GM12892 (cell line): ENCODE measurements around the gene AMDHD2.
A peak's percentile ranks its signal among the peaks of the same experiment; 100 is the strongest.

Experiments
- DNase-seq: peaks from one replicate; pipeline ENCODE4 v3.0.0; 2011; ENCODE audit not compliant: insufficient read length
- FAIRE-seq: peaks from 2 replicates; lab custom pipeline; 2011; peaks lifted over from hg19 to GRCh38; lab: Jason Lieb, UNC
- POLR2A ChIP-seq: IDR thresholded peaks from 2 replicates; pipeline ENCODE4 v1.6.1; 2011; ENCODE audit warnings: low read depth, low read length, control low read depth
- POLR2AphosphoS5 ChIP-seq: IDR thresholded peaks from 2 replicates; pipeline ENCODE4 v1.6.1; 2011; ENCODE audit warnings: low read depth, low read length, control low read depth
- TAF1 ChIP-seq: IDR thresholded peaks from 2 replicates; pipeline ENCODE4 v1.6.1; 2011; ENCODE audit warnings: low read depth, mild to moderate bottlenecking, control low read depth, low read length, borderline replicate concordance

The AMDHD2 gene

DNA sequence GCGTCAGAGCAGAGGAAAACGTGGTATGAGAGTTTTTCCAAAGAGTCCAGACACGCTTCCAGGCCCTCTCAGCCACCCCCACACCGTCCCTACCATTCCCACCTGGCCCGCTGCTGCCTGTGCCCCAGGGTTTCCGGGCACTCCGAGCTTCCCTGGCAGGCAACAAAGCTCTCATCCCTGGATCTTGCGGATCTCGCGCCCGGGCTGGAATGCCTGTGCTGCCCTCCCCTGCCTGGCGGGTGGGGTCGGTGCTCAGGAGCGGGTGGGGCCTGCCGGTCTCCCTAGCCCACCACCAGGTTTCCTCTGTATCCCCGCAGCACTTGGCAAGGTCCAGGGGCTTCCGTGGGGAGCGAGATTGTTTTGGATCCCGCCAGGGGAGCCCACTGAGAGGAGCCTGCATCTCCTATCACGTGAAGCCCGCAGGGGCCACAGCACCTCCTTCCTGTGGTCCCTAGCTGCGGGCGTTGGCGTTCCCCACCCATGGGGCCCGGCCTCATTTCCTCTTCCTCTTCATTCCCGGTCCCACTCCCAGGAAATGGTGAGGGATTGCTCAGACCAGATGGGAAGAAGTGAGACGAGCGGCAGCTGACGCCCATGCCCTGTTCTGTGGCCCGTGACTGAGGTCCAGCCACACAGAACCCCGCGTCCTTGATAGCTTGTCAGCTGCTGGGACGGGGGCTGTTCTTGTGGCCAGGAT lies 34.2 kb upstream of the AMDHD2 start:
- FAIRE-seq: no peak
- DNase-seq: no peak
- TF ChIP-seq POLR2A (no peak), POLR2AphosphoS5 (no peak), TAF1 (no peak)

- FAIRE-seq: no peak
- peak; percentile 83 for DNase-seq
- TF ChIP-seq POLR2AphosphoS5 (no peak), TAF1 (no peak), POLR2A (no peak)
Observed at GRCh38 chr16:2486645-2487516, 33.3 kb upstream of the AMDHD2 start.

GRCh38 chr16:2487517-2487842 lies 32.7 kb upstream of the AMDHD2 start:
- FAIRE-seq (peak; percentile 85), DNase-seq (no peak)
- no peak for TF ChIP-seq TAF1
- TF ChIP-seq POLR2A: no peak
- no peak for TF ChIP-seq POLR2AphosphoS5

- DNase-seq (no peak), FAIRE-seq (no peak)
- TF ChIP-seq POLR2A (no peak), POLR2AphosphoS5 (no peak), TAF1 (no peak)
Observed at GRCh38 chr16:2487903-2488531, 32.2 kb upstream of the AMDHD2 start.

- FAIRE-seq: no peak
- no peak for DNase-seq
- TF ChIP-seq TAF1: no peak
Observed at GRCh38 chr16:2489581-2489980, 30.6 kb upstream of the AMDHD2 start.

- DNase-seq: no peak
Observed at GRCh38 chr16:2490190-2491105, 29.7 kb upstream of the AMDHD2 start.

GRCh38 chr16:2492292-2492691 lies 27.9 kb upstream of the AMDHD2 start:
- TF ChIP-seq TAF1 (no peak), POLR2AphosphoS5 (no peak), POLR2A (no peak)
- FAIRE-seq (no peak), DNase-seq (no peak)

More at GRCh38 chr16:2490190-2491105, 29.7 kb upstream of the AMDHD2 start:
- FAIRE-seq: no peak
- no peak for TF ChIP-seq POLR2A
- no peak for TF ChIP-seq TAF1
- no peak for TF ChIP-seq POLR2AphosphoS5

DNA sequence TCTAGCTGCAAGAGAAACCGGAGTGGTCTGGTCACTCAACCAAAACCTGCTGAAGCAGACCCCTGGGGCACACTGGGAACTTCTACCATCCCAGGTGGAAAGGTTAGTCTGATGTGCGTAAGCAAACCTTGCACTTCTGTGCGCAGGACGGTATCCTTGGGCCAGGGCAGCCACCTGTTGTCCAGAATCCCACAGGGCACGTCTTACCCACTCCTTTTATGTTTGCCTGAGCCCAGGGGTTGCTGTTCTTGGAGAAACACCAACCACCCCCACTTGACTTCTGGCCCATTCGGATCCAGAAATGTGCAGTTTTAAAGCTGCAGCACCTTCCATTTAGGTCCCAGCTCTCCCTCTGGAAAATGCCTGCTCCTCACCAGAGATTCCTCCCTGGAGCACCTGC lies 26.6 kb upstream of the AMDHD2 start:
- DNase-seq (no peak), FAIRE-seq (no peak)
- TF ChIP-seq POLR2A (no peak), POLR2AphosphoS5 (no peak), TAF1 (no peak)

DNA sequence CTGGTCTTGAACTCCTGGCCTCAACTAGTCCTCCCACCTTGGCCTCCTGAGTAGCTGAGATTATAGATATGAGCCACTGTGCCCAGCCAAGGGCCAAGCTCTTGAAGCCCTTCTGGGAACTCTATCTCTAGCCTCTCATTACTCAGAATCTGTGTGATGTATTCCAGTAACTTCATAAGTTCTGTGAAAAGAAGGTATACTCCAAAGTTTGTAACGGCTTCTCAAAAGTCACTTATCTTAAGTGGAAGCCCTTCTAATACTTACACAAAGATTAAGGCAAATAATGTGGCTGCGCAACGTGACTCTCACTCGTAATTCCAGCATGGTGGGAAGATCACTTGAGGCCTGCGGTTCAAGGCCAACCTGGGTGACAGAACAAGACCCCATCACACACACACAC lies 25.6 kb upstream of the AMDHD2 start:
- FAIRE-seq: no peak

GRCh38 chr16:2495041-2495440 lies 25.1 kb upstream of the AMDHD2 start:
- no peak for TF ChIP-seq POLR2AphosphoS5
- TF ChIP-seq POLR2A: no peak
- TF ChIP-seq TAF1: no peak
- no peak for FAIRE-seq
- DNase-seq: no peak

More for the DNA sequence above, 25.6 kb upstream of the AMDHD2 start:
- no peak for DNase-seq
- no peak for TF ChIP-seq POLR2A
